K562 (cell line): ENCODE results near the gene CAPN5. TPM values are rescaled to one million over a fixed set of nuclear protein-coding genes. Genes with fewer than 3 reads are reported as not detected.
A peak's percentile ranks its signal among the peaks of the same experiment; 100 is the strongest.

Experiments
- ATAC-seq: fragments of 200-7000 bp; cut with Tn5 transposase; 3 replicates; pipeline ENCODE4 v1.9.1; 2020; ENCODE audit warnings: moderate library complexity
- BruUV-seq: library from RNA; stranded (reverse); fragments of 400-500 nt; replicated peaks from 2 replicates; lab custom pipeline; 2021; lab: Mats Ljungman, UMichigan
- CTCF ChIA-PET: fragments of 300-600 bp; formaldehyde crosslinking; extraction: SDS; loops from one replicate; lab custom pipeline; 2021; ENCODE audit warnings: low intra/inter-chr PET ratio; lab: Yijun Ruan, JAX
- POLR2A ChIA-PET: fragments of 300-600, 350-650 bp; sonication (Branson Sonifier 250); formaldehyde crosslinking; extraction: SDS; loops from one replicate; lab custom pipeline; 2021; ENCODE audit warnings: antibody characterized with exemption, inconsistent platforms; lab: Yijun Ruan, JAX
- DNase-seq, 4 experiments: peaks; one replicate each; pipeline versions ENCODE4 v3.0.0 to v3.0.0-alpha.2; 2011 to 2018; ENCODE audit warnings: low spot score in 3 of 4, mixed read lengths in 3 of 4; ENCODE audit errors: extremely low read depth in 1 of 4
- FAIRE-seq: peaks from 2 replicates; lab custom pipeline; 2011; peaks lifted over from hg19 to GRCh38; lab: Jason Lieb, UNC
- H2AFZ ChIP-seq: 2 replicates; pipeline ENCODE4 v1.6.0; 2011; ENCODE audit warnings: low read depth, low read length, control low read depth, inconsistent platforms
- H3K27ac ChIP-seq: fragments of 200-600 bp; 3 replicates; pipeline ENCODE4 v1.8.0; 2011; ENCODE audit warnings: low read depth, mild to moderate bottlenecking, control low read depth, inconsistent platforms, low read length, moderate library complexity, mixed read lengths; ENCODE audit errors: extremely low read depth
- H3K27me3 ChIP-seq, 2 experiments: fragments of 300-600 bp in 1 of 2; 2 replicates in 1 of 2; 3 replicates in 1 of 2; pipeline versions ENCODE4 v1.6.0 to v1.8.0; 2011; ENCODE audit warnings: inconsistent platforms in 2 of 2, low read length in 2 of 2, mild to moderate bottlenecking in 1 of 2, mixed read lengths in 1 of 2, moderate library complexity in 1 of 2; ENCODE audit not compliant: control insufficient read depth in 2 of 2, insufficient read depth in 2 of 2
- H3K36me3 ChIP-seq: fragments of 300-600 bp; 3 replicates; pipeline ENCODE4 v1.8.0; 2011; ENCODE audit warnings: mild to moderate bottlenecking, low read length, inconsistent platforms; ENCODE audit not compliant: control insufficient read depth, insufficient read depth
- H3K4me1 ChIP-seq, 2 experiments: fragments of 200-600 bp in 1 of 2; replicated peaks in 1 of 2; 2 replicates in 1 of 2; 3 replicates in 1 of 2; pipeline versions ENCODE4 v1.5.1 to v1.8.0; 2011; ENCODE audit warnings: inconsistent platforms in 2 of 2, low read length in 2 of 2, mild to moderate bottlenecking in 1 of 2, mixed read lengths in 1 of 2, moderate library complexity in 1 of 2; ENCODE audit not compliant: control insufficient read depth in 2 of 2, insufficient read depth in 2 of 2
- H3K4me2 ChIP-seq: 2 replicates; pipeline ENCODE4 v1.6.1; 2011; ENCODE audit warnings: low read length, control low read depth, inconsistent platforms, mixed read lengths; ENCODE audit not compliant: insufficient read depth
- H3K4me3 ChIP-seq: fragments of 200-600 bp; sonication (generic), shearing (Covaris generic); 2 replicates; pipeline ENCODE4 v1.5.1; 2016; ENCODE audit warnings: control low read depth, inconsistent platforms
- H3K79me2 ChIP-seq: fragments of 200-600 bp; 3 replicates; pipeline ENCODE4 v1.8.0; 2011; ENCODE audit warnings: low read length, inconsistent platforms; ENCODE audit not compliant: control insufficient read depth, insufficient read depth
- H3K9ac ChIP-seq, 2 experiments: 2 replicates each; pipeline versions ENCODE4 v1.6.0 to v1.6.1; 2011; ENCODE audit warnings: low read depth in 2 of 2, low read length in 2 of 2, control low read depth in 1 of 2, inconsistent platforms in 1 of 2, mild to moderate bottlenecking in 1 of 2, mixed read lengths in 1 of 2; ENCODE audit not compliant: insufficient read depth in 1 of 2
- H3K9me1 ChIP-seq: one replicate; pipeline ENCODE4 v1.6.0; 2011; ENCODE audit warnings: inconsistent platforms, mild to moderate bottlenecking, low read length, moderate library complexity; ENCODE audit not compliant: control insufficient read depth, insufficient read depth
- H3K9me3 ChIP-seq: replicated peaks from 2 replicates; pipeline ENCODE4 v1.5.1; 2011; ENCODE audit warnings: low read depth, low read length, inconsistent platforms; ENCODE audit not compliant: control insufficient read depth, insufficient read depth
- H4K20me1 ChIP-seq: replicated peaks from 2 replicates; pipeline ENCODE4 v1.6.1; 2011; ENCODE audit warnings: low read length, inconsistent platforms, mixed read lengths; ENCODE audit not compliant: control insufficient read depth, insufficient read depth
- AFF4 ChIP-seq: sonication (generic); formaldehyde crosslinking; IDR thresholded peaks from 2 replicates; pipeline ENCODE4 v1.8.0; 2023; ENCODE audit warnings: mild to moderate bottlenecking, missing genetic modification reagents
- BCL6 ChIP-seq: fragments of 250-450 bp; sonication (Bioruptor Pico); IDR thresholded peaks from 2 replicates; pipeline ENCODE4 v1.4.0; 2020
- BMI1 ChIP-seq: fragments of 150-350 bp; IDR thresholded peaks from 2 replicates; pipeline ENCODE4 v1.6.1; 2014; ENCODE audit warnings: low read length
- CHD4 ChIP-seq: fragments of 200-600 bp; sonication (generic); IDR thresholded peaks from 3 replicates; pipeline ENCODE4 v1.6.1; 2012; ENCODE audit warnings: low read depth, mild to moderate bottlenecking, mixed read lengths, low read length, inconsistent platforms; ENCODE audit not compliant: insufficient read depth, insufficient replicate concordance, poor library complexity, severe bottlenecking
- CLOCK ChIP-seq: fragments of 250-450 bp; sonication (Bioruptor Pico); IDR thresholded peaks from 2 replicates; pipeline ENCODE4 v1.4.0; 2020; ENCODE audit warnings: mild to moderate bottlenecking, moderate library complexity, borderline replicate concordance
- DEAF1 ChIP-seq: fragments of 450-650 bp; formaldehyde crosslinking; IDR thresholded peaks from 2 replicates; pipeline ENCODE4 v1.4.0; 2020; ENCODE audit warnings: mild to moderate bottlenecking, moderate library complexity
- DLX4 ChIP-seq: fragments of 250-450 bp; sonication (Bioruptor Pico); IDR thresholded peaks from 2 replicates; pipeline ENCODE4 v1.6.1; 2021; ENCODE audit warnings: mild to moderate bottlenecking
- LARP7 ChIP-seq: fragments of 450-650 bp; IDR thresholded peaks from 2 replicates; pipeline ENCODE4 v1.6.1; 2016
- RBM15 ChIP-seq: fragments of 200-400 bp; formaldehyde crosslinking; IDR thresholded peaks from 2 replicates; pipeline ENCODE4 v1.6.1; 2018; ENCODE audit warnings: mild to moderate bottlenecking, low read length, moderate library complexity; ENCODE audit not compliant: insufficient read depth
- SUPT5H ChIP-seq: fragments of 450-650 bp; IDR thresholded peaks from 2 replicates; pipeline ENCODE4 v1.6.1; 2016
- TCF3 ChIP-seq: sonication (generic); formaldehyde crosslinking; IDR thresholded peaks from 2 replicates; pipeline ENCODE4 v1.4.0; 2020; ENCODE audit warnings: mild to moderate bottlenecking, missing genetic modification reagents
- ZNF717 ChIP-seq: fragments of 250-450 bp; sonication (Bioruptor Pico); IDR thresholded peaks from 2 replicates; pipeline ENCODE4 v1.5.0; 2021
- WGBS: fragments of 100-300 bp; shearing (Covaris generic); methylation state at CpG from one replicate; pipeline ENCODE4 v1.1.6; 2016; ENCODE audit warnings: low coverage, mixed read lengths; ENCODE audit not compliant: insufficient coverage; ENCODE audit errors: missing lambda C conversion rate; 5-methylcytosine and 5-hydroxymethylcytosine counted together
- in situ Hi-C: fragments of 300-500 bp; cut with MboI; formaldehyde crosslinking; loops from 4 replicates; pipeline ENCODE4 v1.15.0; 2018; ENCODE audit warnings: inconsistent platforms, mixed read lengths
- intact Hi-C: fragments of 100-400 bp; cut with micrococcal nuclease; formaldehyde crosslinking; loops from 2 replicates; pipeline ENCODE4 v1.14.2; 2022
- polyA plus RNA-seq, 8 experiments: library from polyadenylated mRNA; depleted of rRNA in 4 of 8; stranded (reverse) in 5 of 8; unstranded in 3 of 8; fragments of >200 nt; fragmentation: Nextera tagmentation in 2 of 8; fragmentation: Illumina TruSeq in 1 of 8; extraction: Ambion mirVana in 2 of 8; extraction: Trizol in 1 of 8; gene quantifications; 2 replicates each; pipeline versions ENCODE4 v1.2.1 to v1.2.3, GENCODE V29; 2011 to 2014; ENCODE audit warnings: inconsistent platforms in 1 of 8, missing spikeins in 1 of 8
- total RNA-seq, 7 experiments: library from RNA; depleted of rRNA in 6 of 7; stranded (reverse); fragments of >200 nt in 6 of 7; fragmentation: Illumina TruSeq in 2 of 7; extraction: Trizol in 2 of 7; gene quantifications; 2 replicates each; pipeline versions ENCODE4 v1.2.1 to v1.2.3, GENCODE V29; 2011 to 2021; ENCODE audit warnings: low replicate concordance in 1 of 7

The CAPN5 gene
- total and polyA plus RNA-seq, 9 of the 15 experiments (the other 6 are each of a cell fraction or from before 2014, with no cell fraction given): 0.04 to 0.44 (median 0.14) TPM; not detected in 2

GRCh38 chr11:77065878-77066228 lies 918 bp upstream of the CAPN5 start:
- CTCF ChIA-PET: interaction anchor here (1.0 kb wide), 1 partner anchor 17 kb away, joined by 4 read pairs; no protein-coding TSS in a partner anchor
- Histone ChIP-seq H3K9ac (peak overlapping the region in 1 of 2 experiments; percentile 86; a peak in 2 of 4 replicates), H3K79me2 (no peaks in the 10 kb centered on the region), H3K4me1 (peaks cover 4 to 22% of the 10 kb centered on the region in 2 experiments; a peak in 4 of 5 replicates), H2AFZ (peak overlapping the region; percentile 78; the same call in 1 of the 2 replicates), H3K9me1 (no peaks in the 10 kb centered on the region), H4K20me1 (peaks cover 4% of the 10 kb centered on the region; the same call in 1 of the 2 replicates), H3K27me3 (peaks cover 2 to 34% of the 10 kb centered on the region in 2 experiments), H3K4me3 (no peak overlapping the region), H3K9me3 (no peaks in the 10 kb centered on the region; the same call in 1 of the 2 replicates), H3K36me3 (no peaks in the 10 kb centered on the region), H3K27ac (no peak overlapping the region), H3K4me2 (peak overlapping the region; percentile 66; the same call in 1 of the 2 replicates)
- intact Hi-C loops (no loop called here), in situ Hi-C loops (no loop called here)
- TF ChIP-seq ZNF717: no peak
- no peak for TF ChIP-seq BCL6 (CRISPR knock-in tag)
- no peak for TF ChIP-seq SUPT5H
- TF ChIP-seq TCF3 (CRISPR knock-in tag): no peak
- TF ChIP-seq DEAF1 (CRISPR knock-in tag): no peak
- TF ChIP-seq CLOCK (CRISPR knock-in tag): no peak
- TF ChIP-seq AFF4: no peak
- TF ChIP-seq DLX4 (CRISPR knock-in tag): no peak
- no peak for TF ChIP-seq CHD4
- TF ChIP-seq LARP7: no peak
- no peak for TF ChIP-seq BMI1
- TF ChIP-seq RBM15: no peak
- ATAC-seq (no peak), FAIRE-seq (no peak), DNase-seq (no peak)
- BruUV-seq: no TSS peak
- WGBS: 64% methylated on average over 14 of the region's 14 CpGs
- POLR2A ChIA-PET: interaction anchor here (0.7 to 1.0 kb wide), 2 partner anchors 13 to 18 kb away, joined by 3 to 4 read pairs; no protein-coding TSS in a partner anchor
